Neutrophil (primary cell): ENCODE results near the gene NCOA1.

Experiments used
- H3K27ac ChIP-seq: fragments of 200-600 bp; sonication (generic); 2 replicates; pipeline ENCODE4 v1.5.1; 2016; ENCODE audit warnings: mild to moderate bottlenecking, moderate library complexity
- H3K27me3 ChIP-seq: fragments of 200-600 bp; sonication (generic); 2 replicates; pipeline ENCODE4 v1.6.0; 2016; ENCODE audit warnings: mild to moderate bottlenecking
- H3K36me3 ChIP-seq: fragments of 200-600 bp; sonication (generic); 2 replicates; pipeline ENCODE4 v1.5.1; 2017
- H3K4me1 ChIP-seq, 2 experiments: fragments of 200-600 bp in 1 of 2; sonication (generic) in 1 of 2; 1 replicate in 1 of 2; 2 replicates in 1 of 2; pipeline versions ENCODE4 v1.5.1 to v1.6.1; 2013 to 2016; ENCODE audit warnings: low read depth in 1 of 2, low read length in 1 of 2, mild to moderate bottlenecking in 1 of 2, moderate library complexity in 1 of 2; ENCODE audit not compliant: control insufficient read depth in 1 of 2, insufficient read depth in 1 of 2
- H3K4me3 ChIP-seq, 2 experiments: fragments of 200-600 bp in 1 of 2; sonication (generic) in 1 of 2; 1 replicate in 1 of 2; 2 replicates in 1 of 2; pipeline ENCODE4 v1.5.1; 2013 to 2016; ENCODE audit warnings: low read depth in 1 of 2, low read length in 1 of 2, mild to moderate bottlenecking in 1 of 2, moderate library complexity in 1 of 2
- H3K9me3 ChIP-seq: fragments of 200-600 bp; sonication (generic); 2 replicates; pipeline ENCODE4 v1.5.1; 2016
- CTCF ChIP-seq: fragments of 200-600 bp; sonication (generic); IDR thresholded peaks from 2 replicates; pipeline ENCODE4 v1.5.1; 2016; ENCODE audit warnings: antibody characterized with exemption

Gene NCOA1

GRCh38 chr2:24490690-24491541, at the start of gene NCOA1:
TSS of gene NCOA1 (plus strand) at chr2:24491254. CDS start at chr2:24658678, 167,424 bp downstream.
- peak within 1 kb of the TSS; percentile 79 to 84 for H3K4me3 ChIP-seq
- peaks cover 33 to 35% of the 10 kb centered on the region in 2 experiments for H3K4me1 ChIP-seq
- peak; percentile 58 for TF ChIP-seq CTCF
- H3K9me3 ChIP-seq: no peaks in the 10 kb centered on the region
- no peaks in the 10 kb centered on the region for H3K27me3 ChIP-seq
- peak within 1 kb of the TSS; percentile 98 for H3K27ac ChIP-seq
- H3K36me3 ChIP-seq: no peaks in the 10 kb centered on the region

- no peaks in the 10 kb centered on the region for H3K36me3 ChIP-seq
- peaks cover 24 to 45% of the 10 kb centered on the region in 2 experiments for H3K4me1 ChIP-seq
- H3K27me3 ChIP-seq: no peaks in the 10 kb centered on the region
- TF ChIP-seq CTCF: no peak
- peak overlapping the region; percentile 27 to 48 for H3K4me3 ChIP-seq
- peak overlapping the region; percentile 92 for H3K27ac ChIP-seq
- no peaks in the 10 kb centered on the region for H3K9me3 ChIP-seq
Measured at GRCh38 chr2:24448797-24449196, 42.3 kb upstream of the NCOA1 start.

- Histone ChIP-seq H3K27ac (peak overlapping the region; percentile 92), H3K36me3 (no peaks in the 10 kb centered on the region), H3K27me3 (no peaks in the 10 kb centered on the region), H3K4me3 (peak overlapping the region; percentile 27 to 48), H3K4me1 (peaks cover 24 to 50% of the 10 kb centered on the region in 2 experiments), H3K9me3 (no peaks in the 10 kb centered on the region)
- no peak for TF ChIP-seq CTCF
Measured at GRCh38 chr2:24449344-24449743, 41.7 kb upstream of the NCOA1 start.

- peaks cover 24 to 61% of the 10 kb centered on the region in 2 experiments for H3K4me1 ChIP-seq
- no peaks in the 10 kb centered on the region for H3K36me3 ChIP-seq
- H3K27ac ChIP-seq: peak overlapping the region; percentile 1
- no peak overlapping the region for H3K4me3 ChIP-seq
- no peak for TF ChIP-seq CTCF
- H3K9me3 ChIP-seq: no peaks in the 10 kb centered on the region
- no peaks in the 10 kb centered on the region for H3K27me3 ChIP-seq
Measured at GRCh38 chr2:24451805-24452501, 39.1 kb upstream of the NCOA1 start.

- no peak for TF ChIP-seq CTCF
- H3K36me3 ChIP-seq: no peaks in the 10 kb centered on the region
- H3K4me3 ChIP-seq: no peak overlapping the region
- peaks cover 24 to 61% of the 10 kb centered on the region in 2 experiments for H3K4me1 ChIP-seq
- no peaks in the 10 kb centered on the region for H3K27me3 ChIP-seq
- peak overlapping the region; percentile 1 for H3K27ac ChIP-seq
- no peaks in the 10 kb centered on the region for H3K9me3 ChIP-seq
Measured at GRCh38 chr2:24452502-24452885, 38.6 kb upstream of the NCOA1 start.
